Esophagus squamous epithelium (tissue), 4 donors: ENCODE results near the gene EIF1B.

Experiments
- CTCF ChIP-seq, 6 experiments: fragments of 450-650 bp in 4 of 6; fragments of 200-600 bp in 2 of 6; sonication (generic) in 2 of 6; IDR thresholded peaks; one replicate each; pipeline ENCODE4 v1.5.1; 2016 to 2019; ENCODE audit warnings: antibody characterized with exemption in 6 of 6, mild to moderate bottlenecking in 4 of 6, moderate library complexity in 4 of 6
- POLR2A ChIP-seq, 4 donors: fragments of 450-650 bp; IDR thresholded peaks; one replicate each; pipeline ENCODE4 v1.6.1; 2017; ENCODE audit warnings: antibody characterized with exemption in 4 of 4, mild to moderate bottlenecking in 4 of 4, moderate library complexity in 3 of 4

GRCh38 chr3:40264451-40264850 is 45.1 kb upstream of the EIF1B start:
- TF ChIP-seq POLR2A (IDR thresholded peaks at IDR 0.05) (no peak), CTCF (IDR thresholded peaks at IDR 0.05) (no peak)
